Measurements from ENCODE around the gene FLCN.
"Not testable (repeated sequence)": the region's sequence is repeated elsewhere in the genome, so short reads cannot be mapped to it uniquely, and the experiment has no call there.

FLCN gene

DNA sequence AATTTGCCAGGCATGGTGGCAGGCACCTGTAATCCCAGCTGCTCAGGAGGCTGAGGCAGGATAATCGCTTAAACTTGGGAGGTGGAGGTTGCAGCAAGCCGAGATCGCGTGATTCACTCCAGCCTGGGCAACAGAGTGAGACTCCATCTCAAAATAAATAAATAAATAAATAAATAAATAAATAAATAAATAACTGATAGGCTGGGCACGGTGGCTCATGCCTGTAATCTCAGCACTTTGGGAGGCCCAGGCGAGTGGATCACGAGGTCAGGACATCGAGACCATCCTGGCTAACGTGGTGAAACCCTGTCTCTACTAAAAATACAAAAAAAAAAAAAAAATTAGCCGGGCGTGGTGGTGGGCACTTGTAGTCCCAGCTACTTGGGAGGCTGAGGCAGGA lies 18.7 kb upstream of the FLCN start:
- not testable (repeated sequence) for H2BK15ac ChIP-seq (ENCODE audit: low read depth, poor library complexity, severe bottlenecking); H2BK120ac ChIP-seq (ENCODE audit: low read depth, low read length); H4K8ac ChIP-seq (ENCODE audit: low read length); H3K4me1 ChIP-seq (ENCODE audit: control insufficient read depth, insufficient read depth, low read depth, low read length); H3K18ac ChIP-seq (ENCODE audit: low read depth in 1 of 2, low read length in 2 of 2); H2AFZ ChIP-seq (ENCODE audit: low read depth, low read length); H3K9ac ChIP-seq (ENCODE audit: low read length); H2BK12ac ChIP-seq (ENCODE audit: low read length in 2 of 2); H3K27me3 ChIP-seq (ENCODE audit: control insufficient read depth in 1 of 2, insufficient read depth in 1 of 2, low read length in 2 of 2); H3K23ac ChIP-seq (ENCODE audit: low read length in 2 of 2); H4K91ac ChIP-seq (ENCODE audit: low read length); H3K4me3 ChIP-seq (ENCODE audit: insufficient read depth in 1 of 2, low read depth in 1 of 2, low read length in 2 of 2); H2AK5ac ChIP-seq (ENCODE audit: low read length, severe bottlenecking); H2BK5ac ChIP-seq (ENCODE audit: low read depth, low read length, poor library complexity, severe bottlenecking); H3K27ac ChIP-seq (ENCODE audit: low read length, poor library complexity, severe bottlenecking); H3K9me3 ChIP-seq (ENCODE audit: control insufficient read depth, low read length); DNase-seq; H3K4ac ChIP-seq (ENCODE audit: low read depth in 1 of 2, low read length in 2 of 2); H3K4me2 ChIP-seq (ENCODE audit: low read length, poor library complexity, severe bottlenecking); H3K14ac ChIP-seq (ENCODE audit: low read length in 2 of 2)
- Histone ChIP-seq H3K79me1 (replicated peaks; ENCODE audit: low read length, poor library complexity, severe bottlenecking) (peaks cover 16% of the 10 kb centered on the region), H3K36me3 (ENCODE audit: control insufficient read depth in 1 of 2, insufficient read depth in 2 of 2, low read depth in 1 of 2, low read length in 2 of 2) (peaks cover 63 to 82% of the 10 kb centered on the region in 2 experiments)
- WGBS, result 93% methylated on average over 7 of the region's 11 CpGs

- WGBS, result 96% methylated on average over 3 of the region's 3 CpGs
- Histone ChIP-seq H2BK5ac (ENCODE audit: low read depth, low read length, poor library complexity, severe bottlenecking) (no peak overlapping the region), H2AK5ac (ENCODE audit: low read length, severe bottlenecking) (no peak overlapping the region), H3K9me3 (ENCODE audit: control insufficient read depth, low read length) (no peaks in the 10 kb centered on the region), H2BK15ac (ENCODE audit: low read depth, poor library complexity, severe bottlenecking) (no peak overlapping the region), H3K36me3 (ENCODE audit: control insufficient read depth in 1 of 2, insufficient read depth in 2 of 2, low read depth in 1 of 2, low read length in 2 of 2) (peaks cover 53 to 73% of the 10 kb centered on the region in 2 experiments), H4K91ac (ENCODE audit: low read length) (no peak overlapping the region), H3K4me2 (ENCODE audit: low read length, poor library complexity, severe bottlenecking) (no peak overlapping the region), H3K79me1 (replicated peaks; ENCODE audit: low read length, poor library complexity, severe bottlenecking) (peaks cover 13% of the 10 kb centered on the region), H3K18ac (ENCODE audit: low read depth in 1 of 2, low read length in 2 of 2) (no peak overlapping the region), H3K27ac (ENCODE audit: low read length, poor library complexity, severe bottlenecking) (no peak overlapping the region), H2AFZ (ENCODE audit: low read depth, low read length) (no peak overlapping the region), H2BK120ac (ENCODE audit: low read depth, low read length) (no peak overlapping the region), H3K27me3 (ENCODE audit: control insufficient read depth in 1 of 2, insufficient read depth in 1 of 2, low read length in 2 of 2) (no peaks in the 10 kb centered on the region), H3K4me1 (ENCODE audit: control insufficient read depth, insufficient read depth, low read depth, low read length) (no peaks in the 10 kb centered on the region), H4K8ac (ENCODE audit: low read length) (no peak overlapping the region), H3K23ac (ENCODE audit: low read length in 2 of 2) (no peak overlapping the region), H3K9ac (ENCODE audit: low read length) (peak overlapping the region; percentile 15), H3K4ac (ENCODE audit: low read depth in 1 of 2, low read length in 2 of 2) (no peak overlapping the region), H3K4me3 (ENCODE audit: insufficient read depth in 1 of 2, low read depth in 1 of 2, low read length in 2 of 2) (no peak overlapping the region), H2BK12ac (ENCODE audit: low read length in 2 of 2) (no peak overlapping the region), H3K14ac (ENCODE audit: low read length in 2 of 2) (no peak overlapping the region)
- no peak for DNase-seq
Observed at GRCh38 chr17:17254036-17254435, 17.1 kb upstream of the FLCN start.

DNA sequence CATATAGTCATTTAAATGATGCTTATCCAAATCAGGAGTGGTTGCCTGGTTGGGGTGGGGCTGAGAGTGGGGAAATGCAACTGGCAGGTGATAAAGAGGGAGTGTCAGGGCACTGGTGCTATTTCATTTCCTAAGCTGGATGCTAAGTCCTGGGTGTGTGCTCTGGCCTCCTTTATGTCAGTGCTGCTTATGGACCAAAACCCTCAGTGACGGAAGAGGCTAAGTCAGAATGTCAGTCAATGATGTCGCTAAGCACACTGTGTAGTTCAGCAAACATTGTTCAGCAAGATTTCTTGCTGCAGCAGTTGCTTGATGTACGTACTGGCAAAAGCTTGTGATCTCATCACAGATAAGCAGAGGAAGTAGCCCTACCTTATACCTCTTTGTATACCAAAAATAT lies 16.4 kb upstream of the FLCN start:
- 100% methylated on average over 3 of the region's 3 CpGs for WGBS
- no peak overlapping the region for H2BK15ac ChIP-seq (ENCODE audit: low read depth, poor library complexity, severe bottlenecking)

DNA sequence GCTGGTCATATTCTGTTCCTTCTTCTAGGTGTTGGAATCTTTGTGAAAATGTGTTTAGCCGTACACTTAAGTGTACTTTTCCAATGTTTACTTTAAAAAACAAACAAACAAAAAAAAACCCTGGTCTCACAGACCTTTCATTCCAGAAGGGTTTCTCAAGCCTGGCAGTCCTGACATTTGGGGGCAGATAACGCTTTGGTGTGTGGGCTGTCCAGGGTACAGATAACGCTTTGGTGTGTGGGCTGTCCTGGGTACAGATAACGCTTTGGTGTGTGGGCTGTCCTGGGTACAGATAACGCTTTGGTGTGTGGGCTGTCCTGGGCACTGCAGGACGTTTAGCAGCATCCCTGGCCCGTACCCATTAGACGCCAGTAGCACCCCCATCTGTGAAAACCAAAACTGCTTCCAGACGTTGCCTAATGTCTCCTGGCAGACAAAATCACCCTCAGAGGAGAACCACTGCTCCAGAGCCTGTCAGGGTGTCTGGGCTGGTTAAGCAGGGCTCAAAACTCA lies 15.2 kb upstream of the FLCN start:
- H3K36me3 ChIP-seq (ENCODE audit: control insufficient read depth in 1 of 2, insufficient read depth in 2 of 2, low read depth in 1 of 2, low read length in 2 of 2), result peaks cover 58 to 75% of the 10 kb centered on the region in 2 experiments
- H3K9ac ChIP-seq (ENCODE audit: low read length), result no peak overlapping the region
- no peak overlapping the region for H2BK120ac ChIP-seq (ENCODE audit: low read depth, low read length)
- no peak overlapping the region for H3K27ac ChIP-seq (ENCODE audit: low read length, poor library complexity, severe bottlenecking)
- H2BK5ac ChIP-seq (ENCODE audit: low read depth, low read length, poor library complexity, severe bottlenecking), result no peak overlapping the region
- no peak overlapping the region for H2AK5ac ChIP-seq (ENCODE audit: low read length, severe bottlenecking)
- H3K23ac ChIP-seq (ENCODE audit: low read length in 2 of 2), result no peak overlapping the region
- no peaks in the 10 kb centered on the region for H3K4me1 ChIP-seq (ENCODE audit: control insufficient read depth, insufficient read depth, low read depth, low read length)
- no peak overlapping the region for H3K4me3 ChIP-seq (ENCODE audit: insufficient read depth in 1 of 2, low read depth in 1 of 2, low read length in 2 of 2)
- H3K79me1 ChIP-seq (replicated peaks; ENCODE audit: low read length, poor library complexity, severe bottlenecking), result peaks cover 11% of the 10 kb centered on the region
- H2BK15ac ChIP-seq (ENCODE audit: low read depth, poor library complexity, severe bottlenecking), result no peak overlapping the region
- no peak overlapping the region for H3K4me2 ChIP-seq (ENCODE audit: low read length, poor library complexity, severe bottlenecking)
- H3K4ac ChIP-seq (ENCODE audit: low read depth in 1 of 2, low read length in 2 of 2), result no peak overlapping the region
- H3K9me3 ChIP-seq (ENCODE audit: control insufficient read depth, low read length), result no peaks in the 10 kb centered on the region
- peak overlapping the region; percentile 2 for H4K8ac ChIP-seq (ENCODE audit: low read length)
- no peak for DNase-seq
- no peak overlapping the region for H2BK12ac ChIP-seq (ENCODE audit: low read length in 2 of 2)
- H3K18ac ChIP-seq (ENCODE audit: low read depth in 1 of 2, low read length in 2 of 2), result no peak overlapping the region
- H3K27me3 ChIP-seq (ENCODE audit: control insufficient read depth in 1 of 2, insufficient read depth in 1 of 2, low read length in 2 of 2), result no peaks in the 10 kb centered on the region
- no peak overlapping the region for H4K91ac ChIP-seq (ENCODE audit: low read length)
- no peak overlapping the region for H2AFZ ChIP-seq (ENCODE audit: low read depth, low read length)
- WGBS, result 79% methylated on average over 8 of the region's 9 CpGs
- H3K14ac ChIP-seq (ENCODE audit: low read length in 2 of 2), result no peak overlapping the region

More for the DNA sequence above, 16.4 kb upstream of the FLCN start:
- Histone ChIP-seq H2BK120ac (ENCODE audit: low read depth, low read length) (no peak overlapping the region), H2AK5ac (ENCODE audit: low read length, severe bottlenecking) (no peak overlapping the region), H2BK12ac (ENCODE audit: low read length in 2 of 2) (no peak overlapping the region), H3K14ac (ENCODE audit: low read length in 2 of 2) (no peak overlapping the region), H3K79me1 (replicated peaks; ENCODE audit: low read length, poor library complexity, severe bottlenecking) (peaks cover 11% of the 10 kb centered on the region), H3K36me3 (ENCODE audit: control insufficient read depth in 1 of 2, insufficient read depth in 2 of 2, low read depth in 1 of 2, low read length in 2 of 2) (peaks cover 53 to 73% of the 10 kb centered on the region in 2 experiments), H2AFZ (ENCODE audit: low read depth, low read length) (no peak overlapping the region), H4K91ac (ENCODE audit: low read length) (no peak overlapping the region), H3K4ac (ENCODE audit: low read depth in 1 of 2, low read length in 2 of 2) (no peak overlapping the region), H4K8ac (ENCODE audit: low read length) (no peak overlapping the region), H3K9me3 (ENCODE audit: control insufficient read depth, low read length) (no peaks in the 10 kb centered on the region), H3K4me3 (ENCODE audit: insufficient read depth in 1 of 2, low read depth in 1 of 2, low read length in 2 of 2) (no peak overlapping the region), H3K9ac (ENCODE audit: low read length) (no peak overlapping the region), H3K4me2 (ENCODE audit: low read length, poor library complexity, severe bottlenecking) (no peak overlapping the region), H2BK5ac (ENCODE audit: low read depth, low read length, poor library complexity, severe bottlenecking) (no peak overlapping the region), H3K23ac (ENCODE audit: low read length in 2 of 2) (no peak overlapping the region), H3K27ac (ENCODE audit: low read length, poor library complexity, severe bottlenecking) (no peak overlapping the region), H3K27me3 (ENCODE audit: control insufficient read depth in 1 of 2, insufficient read depth in 1 of 2, low read length in 2 of 2) (no peaks in the 10 kb centered on the region), H3K4me1 (ENCODE audit: control insufficient read depth, insufficient read depth, low read depth, low read length) (no peaks in the 10 kb centered on the region), H3K18ac (ENCODE audit: low read depth in 1 of 2, low read length in 2 of 2) (no peak overlapping the region)
- DNase-seq, result no peak
